ENCODE results near the gene IL17A. TPM values are rescaled to one million over a fixed set of nuclear protein-coding genes. Genes with fewer than 3 reads are reported as not detected.

Gene IL17A
- total RNA-seq, 1 donor from 2014 or later: not detected

DNA sequence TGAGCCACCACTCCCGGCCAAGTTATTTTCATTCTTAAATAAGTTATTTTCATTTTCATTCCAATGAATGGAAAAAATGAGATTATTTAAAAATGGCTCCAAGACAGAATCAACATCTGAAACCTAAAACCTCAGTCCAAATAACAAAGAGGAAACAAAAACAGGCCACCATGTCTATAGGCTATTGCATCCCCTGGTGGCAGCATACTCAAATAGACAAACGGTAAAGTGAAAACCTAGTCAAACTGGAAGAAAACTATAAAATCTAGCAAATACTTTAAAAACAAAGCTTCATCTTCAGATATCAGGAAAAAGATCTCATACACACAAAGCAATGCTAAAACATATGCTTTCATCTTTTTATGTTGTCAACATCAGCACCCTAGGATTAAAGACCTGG lies 20.9 kb downstream of the IL17A start:
- Mint-ChIP-seq H3K27me3 (ENCODE audit: low read depth) (peaks cover 3% of the 10 kb centered on the region), H3K4me3 (no peak overlapping the region), H3K4me1 (no peaks in the 10 kb centered on the region), H3K27ac (no peak overlapping the region), H3K9me3 (peaks cover 3% of the 10 kb centered on the region), H3K36me3 (no peaks in the 10 kb centered on the region)
- TF ChIP-seq, protein P1, sequence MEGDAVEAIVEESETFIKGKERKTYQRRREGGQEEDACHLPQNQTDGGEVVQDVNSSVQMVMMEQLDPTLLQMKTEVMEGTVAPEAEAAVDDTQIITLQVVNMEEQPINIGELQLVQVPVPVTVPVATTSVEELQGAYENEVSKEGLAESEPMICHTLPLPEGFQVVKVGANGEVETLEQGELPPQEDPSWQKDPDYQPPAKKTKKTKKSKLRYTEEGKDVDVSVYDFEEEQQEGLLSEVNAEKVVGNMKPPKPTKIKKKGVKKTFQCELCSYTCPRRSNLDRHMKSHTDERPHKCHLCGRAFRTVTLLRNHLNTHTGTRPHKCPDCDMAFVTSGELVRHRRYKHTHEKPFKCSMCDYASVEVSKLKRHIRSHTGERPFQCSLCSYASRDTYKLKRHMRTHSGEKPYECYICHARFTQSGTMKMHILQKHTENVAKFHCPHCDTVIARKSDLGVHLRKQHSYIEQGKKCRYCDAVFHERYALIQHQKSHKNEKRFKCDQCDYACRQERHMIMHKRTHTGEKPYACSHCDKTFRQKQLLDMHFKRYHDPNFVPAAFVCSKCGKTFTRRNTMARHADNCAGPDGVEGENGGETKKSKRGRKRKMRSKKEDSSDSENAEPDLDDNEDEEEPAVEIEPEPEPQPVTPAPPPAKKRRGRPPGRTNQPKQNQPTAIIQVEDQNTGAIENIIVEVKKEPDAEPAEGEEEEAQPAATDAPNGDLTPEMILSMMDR (IDR thresholded peaks at IDR 0.05; ENCODE audit: unreplicated experiment): no peak
- no peak for DNase-seq (ENCODE audit: low spot score in 2 of 2, unreplicated experiment in 2 of 2)

DNA sequence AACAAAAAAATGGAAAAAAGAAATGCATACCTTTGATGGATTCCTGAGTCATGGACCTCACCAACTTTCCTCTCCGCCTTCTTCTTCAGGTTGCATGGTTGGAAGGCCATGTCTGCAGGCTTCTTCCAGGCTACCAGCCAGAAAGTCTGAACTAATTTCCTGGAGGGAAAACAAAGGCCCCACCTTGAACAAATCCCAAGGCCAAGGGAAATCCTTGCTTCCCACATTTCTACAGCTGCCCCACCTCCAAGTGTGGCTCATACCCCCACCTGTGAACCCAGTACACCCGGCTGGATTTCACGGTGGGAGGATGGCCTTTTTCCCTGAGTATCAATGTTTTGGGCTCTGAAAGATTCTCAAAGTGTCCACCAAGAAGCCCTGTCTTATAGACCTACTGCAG lies 22.4 kb downstream of the IL17A start:
- H3K4me1 Mint-ChIP-seq: no peaks in the 10 kb centered on the region
- no peak for DNase-seq (ENCODE audit: low spot score in 2 of 2, unreplicated experiment in 2 of 2)
- H3K9me3 Mint-ChIP-seq: no peaks in the 10 kb centered on the region
- H3K36me3 Mint-ChIP-seq: no peaks in the 10 kb centered on the region
- H3K27ac Mint-ChIP-seq: no peak overlapping the region
- TF ChIP-seq, protein P1 (IDR thresholded peaks at IDR 0.05; ENCODE audit: unreplicated experiment): no peak
- peaks cover 9% of the 10 kb centered on the region for H3K27me3 Mint-ChIP-seq (ENCODE audit: low read depth)
- no peak overlapping the region for H3K4me3 Mint-ChIP-seq

DNA sequence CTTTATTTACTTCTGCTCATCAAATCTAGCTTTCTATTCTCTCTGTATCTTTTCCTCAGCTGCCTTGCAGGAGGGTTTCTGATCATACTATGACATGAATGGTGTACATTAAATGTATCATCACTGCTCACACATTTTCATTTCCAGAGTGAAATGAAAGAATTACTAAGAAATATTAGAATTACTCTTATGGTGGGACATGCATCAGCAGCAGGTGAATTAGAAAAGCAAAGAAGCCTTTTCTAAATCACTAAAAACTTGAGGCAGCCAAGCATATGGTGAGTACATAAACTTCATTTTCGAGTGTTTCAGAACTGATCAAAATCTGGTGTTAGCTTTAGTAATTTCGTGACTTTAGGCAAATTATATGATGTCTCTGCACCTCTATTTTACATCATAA lies 23.6 kb downstream of the IL17A start:
- TF ChIP-seq, protein P1 (IDR thresholded peaks at IDR 0.05; ENCODE audit: unreplicated experiment): no peak
- no peak for DNase-seq (ENCODE audit: low spot score in 2 of 2, unreplicated experiment in 2 of 2)
- Mint-ChIP-seq H3K36me3 (no peaks in the 10 kb centered on the region), H3K27ac (no peak overlapping the region), H3K4me3 (no peak overlapping the region), H3K9me3 (no peaks in the 10 kb centered on the region), H3K4me1 (no peaks in the 10 kb centered on the region), H3K27me3 (ENCODE audit: low read depth) (peaks cover 9% of the 10 kb centered on the region)

DNA sequence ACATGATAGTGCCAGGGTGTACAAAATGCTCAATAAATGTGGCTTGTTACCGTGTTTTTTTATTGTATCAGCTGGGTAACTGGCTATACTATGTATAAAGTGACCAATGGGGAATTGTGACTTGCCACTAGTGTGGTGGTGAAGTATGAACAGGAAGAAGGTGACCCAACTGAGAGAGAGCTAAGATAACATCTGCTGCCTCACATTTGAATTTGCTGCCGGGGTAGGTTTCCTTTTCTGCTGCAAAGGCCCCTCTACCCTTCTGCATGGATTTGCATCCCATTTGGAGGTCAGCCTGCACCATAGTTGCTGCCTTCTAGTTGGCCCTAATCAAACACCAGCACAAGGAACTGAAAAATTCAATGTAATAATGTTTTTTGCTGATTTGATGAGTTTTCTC lies 24.1 kb downstream of the IL17A start:
- TF ChIP-seq, protein P1 (IDR thresholded peaks at IDR 0.05; ENCODE audit: unreplicated experiment): no peak
- Mint-ChIP-seq H3K27me3 (ENCODE audit: low read depth) (peaks cover 9% of the 10 kb centered on the region), H3K4me1 (no peaks in the 10 kb centered on the region), H3K9me3 (no peaks in the 10 kb centered on the region), H3K27ac (no peak overlapping the region), H3K4me3 (no peak overlapping the region), H3K36me3 (no peaks in the 10 kb centered on the region)
- no peak for DNase-seq (ENCODE audit: low spot score in 2 of 2, unreplicated experiment in 2 of 2)

DNA sequence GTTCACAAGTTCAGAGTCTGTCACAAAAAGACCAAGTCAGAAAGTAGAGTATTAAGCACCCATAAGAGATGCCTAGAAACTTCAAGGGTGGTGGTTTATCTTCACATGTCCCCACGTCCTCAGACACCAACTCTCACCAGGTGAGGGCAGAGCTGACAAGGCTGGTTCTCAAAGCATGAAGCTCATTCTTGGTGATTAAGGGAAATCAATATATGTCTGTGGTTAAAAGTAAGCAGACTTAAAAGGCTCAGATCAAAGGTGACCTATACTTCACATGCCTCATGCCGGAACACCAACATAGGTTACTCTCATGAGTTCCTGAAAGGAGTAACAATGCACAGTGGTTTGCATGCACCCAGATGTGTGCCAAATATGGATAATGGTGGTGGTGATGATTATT lies 27.0 kb downstream of the IL17A start:
- no peaks in the 10 kb centered on the region for H3K36me3 Mint-ChIP-seq
- no peaks in the 10 kb centered on the region for H3K9me3 Mint-ChIP-seq
- H3K4me3 Mint-ChIP-seq: no peak overlapping the region
- no peak for DNase-seq (ENCODE audit: low spot score in 2 of 2, unreplicated experiment in 2 of 2)
- no peaks in the 10 kb centered on the region for H3K4me1 Mint-ChIP-seq
- TF ChIP-seq, protein P1 (IDR thresholded peaks at IDR 0.05; ENCODE audit: unreplicated experiment): no peak
- H3K27me3 Mint-ChIP-seq (ENCODE audit: low read depth): peaks cover 9% of the 10 kb centered on the region
- no peak overlapping the region for H3K27ac Mint-ChIP-seq

DNA sequence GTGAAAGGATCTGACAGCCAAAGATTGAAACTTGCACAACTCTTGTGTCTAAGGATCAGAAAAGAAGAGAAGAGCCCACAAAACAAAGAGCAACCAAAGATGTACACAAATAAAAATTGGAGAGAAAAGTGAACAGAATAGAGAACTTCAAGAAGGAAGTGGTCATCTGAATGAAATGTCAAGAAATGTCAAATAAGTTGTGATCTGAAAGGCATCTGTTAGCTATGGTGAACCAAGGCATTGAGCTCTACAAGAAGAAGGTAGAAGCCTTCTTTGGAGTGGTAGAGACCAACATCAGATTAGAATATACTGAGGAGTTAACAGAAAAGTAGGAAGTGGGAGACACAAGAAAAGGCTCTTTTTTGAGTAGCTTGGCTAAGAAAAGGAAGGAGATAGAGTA lies 29.6 kb downstream of the IL17A start:
- DNase-seq (ENCODE audit: low spot score in 2 of 2, unreplicated experiment in 2 of 2): no peak

More for the DNA sequence above, 29.6 kb downstream of the IL17A start:
- Mint-ChIP-seq H3K36me3 (no peaks in the 10 kb centered on the region), H3K4me3 (no peak overlapping the region), H3K4me1 (no peaks in the 10 kb centered on the region), H3K27me3 (ENCODE audit: low read depth) (peaks cover 11% of the 10 kb centered on the region), H3K27ac (no peak overlapping the region), H3K9me3 (no peaks in the 10 kb centered on the region)
- TF ChIP-seq, protein P1 (IDR thresholded peaks at IDR 0.05; ENCODE audit: unreplicated experiment): no peak
